GM23248 (cell line): Measurements from ENCODE around the gene OR5H2. TPM values are rescaled to one million over a fixed set of nuclear protein-coding genes. Genes with fewer than 3 reads are reported as not detected.

ENCODE experiments used
- DNase-seq: peaks from one replicate; pipeline ENCODE4 v3.0.0-alpha.2; 2015
- H2AFZ ChIP-seq: fragments of 200-600 bp; sonication (generic); 2 replicates; pipeline ENCODE4 v1.6.1; 2016; ENCODE audit warnings: antibody characterized with exemption
- H3F3A ChIP-seq: fragments of 200-600 bp; sonication (generic); 2 replicates; pipeline ENCODE4 v1.6.1; 2016; ENCODE audit warnings: mild to moderate bottlenecking, antibody characterized with exemption, mixed run types; ENCODE audit not compliant: insufficient read depth
- H3K27ac ChIP-seq: fragments of 200-600 bp; sonication (generic); 2 replicates; pipeline ENCODE4 v1.5.1; 2016; ENCODE audit warnings: mild to moderate bottlenecking
- H3K27me3 ChIP-seq: fragments of 200-600 bp; sonication (generic); replicated peaks from 2 replicates; pipeline ENCODE4 v1.6.1; 2016; ENCODE audit warnings: mild to moderate bottlenecking; ENCODE audit not compliant: insufficient read depth
- H3K36me3 ChIP-seq: fragments of 200-600 bp; sonication (generic); 2 replicates; pipeline ENCODE4 v1.6.1; 2016; ENCODE audit warnings: low read depth, mild to moderate bottlenecking
- H3K4me1 ChIP-seq: fragments of 200-600 bp; sonication (generic); 2 replicates; pipeline ENCODE4 v1.6.1; 2016; ENCODE audit warnings: mild to moderate bottlenecking; ENCODE audit not compliant: insufficient read depth
- H3K4me2 ChIP-seq: fragments of 200-600 bp; sonication (generic); one replicate; pipeline ENCODE4 v1.6.1; 2016; ENCODE audit warnings: mild to moderate bottlenecking; ENCODE audit not compliant: unreplicated experiment
- H3K4me3 ChIP-seq: fragments of 200-600 bp; sonication (generic); 2 replicates; pipeline ENCODE4 v1.5.1; 2016; ENCODE audit warnings: mild to moderate bottlenecking
- H3K79me2 ChIP-seq: fragments of 200-600 bp; sonication (generic); 2 replicates; pipeline ENCODE4 v1.6.1; 2016; ENCODE audit warnings: mild to moderate bottlenecking; ENCODE audit not compliant: insufficient read depth
- H3K9ac ChIP-seq: fragments of 200-600 bp; sonication (generic); 2 replicates; pipeline ENCODE4 v1.6.1; 2016; ENCODE audit warnings: mild to moderate bottlenecking
- H3K9me2 ChIP-seq: fragments of 200-600 bp; sonication (generic); 2 replicates; pipeline ENCODE4 v1.6.1; 2016; ENCODE audit warnings: mixed run types, mild to moderate bottlenecking, moderate library complexity; ENCODE audit not compliant: insufficient read depth
- H3K9me3 ChIP-seq: fragments of 200-600 bp; sonication (generic); one replicate; pipeline ENCODE4 v1.6.1; 2017; ENCODE audit warnings: low read depth
- H4K20me1 ChIP-seq: fragments of 200-600 bp; sonication (generic); 2 replicates; pipeline ENCODE4 v1.6.0; 2016; ENCODE audit not compliant: insufficient read depth
- EZH2 ChIP-seq: fragments of 200-600 bp; sonication (generic); IDR thresholded peaks from 2 replicates; pipeline ENCODE4 v1.6.1; 2018; ENCODE audit warnings: antibody characterized with exemption, mild to moderate bottlenecking; ENCODE audit not compliant: insufficient read depth, poor library complexity, severe bottlenecking
- EZH2phosphoT487 ChIP-seq: fragments of 200-600 bp; sonication (generic); IDR thresholded peaks from 2 replicates; pipeline ENCODE4 v1.6.1; 2018; ENCODE audit warnings: antibody characterized with exemption, moderate library complexity, mild to moderate bottlenecking, low read depth; ENCODE audit not compliant: insufficient read depth
- WGBS, 2 experiments: methylation state at CpG; one replicate each; pipeline ENCODE4 v1.1.6; 2015 to 2017; ENCODE audit warnings: low lambda C conversion rate in 2 of 2, low coverage in 1 of 2; ENCODE audit errors: missing lambda C conversion rate in 2 of 2; 5-methylcytosine and 5-hydroxymethylcytosine counted together
- in situ Hi-C: fragments of 300-500 bp; cut with MboI; formaldehyde crosslinking; loops from 2 replicates; pipeline ENCODE4 v1.15.0; 2020
- polyA plus RNA-seq: library from polyadenylated mRNA; unstranded; fragments of >200 nt; fragmentation: Nextera tagmentation; extraction: Ambion mirVana; gene quantifications from 2 replicates; pipeline ENCODE4 v1.2.1, GENCODE V29; 2016
- total RNA-seq: library from RNA; depleted of rRNA; stranded (reverse); fragments of >200 nt; shearing (Covaris generic); gene quantifications from 2 replicates; pipeline ENCODE4 v1.2.3, GENCODE V29; 2014; rRNA removed

Gene OR5H2
- total and polyA plus RNA-seq, 2 experiments from 2014 or later: not detected

DNA sequence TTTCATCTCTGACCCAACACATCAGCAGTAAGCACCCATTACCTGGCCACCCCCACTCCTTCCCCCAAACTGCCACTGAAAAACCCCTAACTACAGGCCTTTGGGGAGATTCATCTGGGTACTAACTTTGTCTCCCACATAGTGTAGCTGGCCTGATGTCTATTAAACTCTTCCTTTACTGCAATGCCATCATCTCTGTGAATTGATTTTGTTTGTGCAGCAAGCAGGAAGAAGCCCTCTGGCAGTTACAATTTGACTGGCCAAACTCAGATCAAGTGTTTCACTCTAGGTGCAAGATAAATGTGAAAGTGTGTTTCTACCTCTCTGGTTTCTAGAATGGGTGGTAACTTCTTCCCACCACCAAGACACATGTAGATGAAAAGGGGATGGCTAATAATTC, 44.6 kb downstream of the OR5H2 start:
- no peak for DNase-seq
- Histone ChIP-seq H3K79me2 (no peaks in the 10 kb centered on the region), H3F3A (no peaks in the 10 kb centered on the region), H3K36me3 (no peaks in the 10 kb centered on the region), H3K27ac (no peak overlapping the region), H2AFZ (no peak overlapping the region), H3K9me2 (no peaks in the 10 kb centered on the region), H3K27me3 (peaks cover 2% of the 10 kb centered on the region), H3K9me3 (no peaks in the 10 kb centered on the region), H4K20me1 (no peaks in the 10 kb centered on the region), H3K4me1 (no peaks in the 10 kb centered on the region), H3K4me3 (no peak overlapping the region), H3K9ac (no peak overlapping the region), H3K4me2 (no peak overlapping the region)
- TF ChIP-seq EZH2 (no peak), EZH2phosphoT487 (no peak)
- in situ Hi-C loops: loop anchor here (25.0 kb wide), 1 partner anchor 540 kb away; no protein-coding TSS in a partner anchor

GRCh38 chr3:98328933-98329332, 46.6 kb downstream of the OR5H2 start:
- Histone ChIP-seq H2AFZ (no peak overlapping the region), H4K20me1 (no peaks in the 10 kb centered on the region), H3K4me1 (no peaks in the 10 kb centered on the region), H3K9me3 (no peaks in the 10 kb centered on the region), H3K79me2 (no peaks in the 10 kb centered on the region), H3F3A (no peaks in the 10 kb centered on the region), H3K9me2 (no peaks in the 10 kb centered on the region), H3K27me3 (peaks cover 2% of the 10 kb centered on the region; the same call in 1 of the 2 replicates), H3K9ac (no peak overlapping the region), H3K4me2 (no peak overlapping the region), H3K36me3 (no peaks in the 10 kb centered on the region), H3K27ac (no peak overlapping the region), H3K4me3 (no peak overlapping the region)
- 19 to 24% methylated on average over 5 of the region's 5 CpGs for WGBS, 2 experiments
- TF ChIP-seq EZH2 (no peak), EZH2phosphoT487 (no peak)
- no peak for DNase-seq
- in situ Hi-C loops: loop anchor here (25.0 kb wide), 1 partner anchor 542 kb away; no protein-coding TSS in a partner anchor

DNA sequence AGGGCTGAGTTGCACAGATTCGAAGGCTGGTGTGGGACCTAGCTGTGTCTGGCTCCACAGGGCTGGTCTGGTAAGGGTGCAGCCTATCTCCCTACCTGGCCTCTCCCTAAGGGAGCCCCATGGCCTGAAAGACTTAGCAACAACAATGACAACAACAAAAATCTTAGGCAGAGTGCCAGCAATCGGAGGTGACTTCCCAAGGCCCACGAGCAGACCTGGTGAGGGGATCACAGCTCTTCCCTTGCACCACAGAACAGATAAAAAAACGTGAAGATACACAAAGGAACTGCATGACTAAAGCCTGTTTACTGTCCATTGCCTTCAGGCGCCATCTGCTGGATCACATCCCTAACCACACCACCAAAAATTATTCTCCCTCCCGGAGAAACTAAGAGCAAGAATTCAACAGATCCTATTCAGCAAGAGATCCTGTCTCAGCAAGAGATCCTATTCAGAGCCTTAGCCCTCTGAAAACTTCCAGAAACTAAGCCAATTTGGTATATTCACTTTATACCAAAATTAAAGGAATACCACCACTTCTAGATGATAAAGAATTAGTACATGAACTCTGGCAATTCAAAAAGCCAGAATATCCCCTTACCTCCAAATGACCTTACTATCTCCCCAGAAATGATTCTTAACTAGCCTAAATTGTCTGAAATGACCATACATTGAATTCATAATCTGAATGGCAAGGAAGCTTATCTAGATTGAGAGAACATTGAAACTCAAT, 47.3 kb downstream of the OR5H2 start:
- Histone ChIP-seq H3K9me2 (no peaks in the 10 kb centered on the region), H3K4me2 (no peak overlapping the region), H3K4me1 (no peaks in the 10 kb centered on the region), H2AFZ (no peak overlapping the region), H4K20me1 (no peaks in the 10 kb centered on the region), H3K9ac (no peak overlapping the region), H3K4me3 (no peak overlapping the region), H3K79me2 (no peaks in the 10 kb centered on the region), H3K36me3 (no peaks in the 10 kb centered on the region), H3K27ac (no peak overlapping the region), H3K9me3 (no peaks in the 10 kb centered on the region), H3F3A (no peaks in the 10 kb centered on the region), H3K27me3 (peaks cover under 1% of the 10 kb centered on the region; the same call in 1 of the 2 replicates)
- no peak for TF ChIP-seq EZH2phosphoT487
- no peak for TF ChIP-seq EZH2
- peak; percentile 73 for DNase-seq
- in situ Hi-C loops: loop anchor here (10.0 to 25.0 kb wide), 2 partner anchors 285 to 542 kb away; no protein-coding TSS in a partner anchor
- WGBS, 2 experiments: 0 to 5% methylated on average over 6 of the region's 6 CpGs

GRCh38 chr3:98331329-98331728, 49.0 kb downstream of the OR5H2 start:
- in situ Hi-C loops: loop anchor here (10.0 to 25.0 kb wide), 2 partner anchors 287 to 544 kb away; no protein-coding TSS in a partner anchor
- H3F3A ChIP-seq: no peaks in the 10 kb centered on the region

More at GRCh38 chr3:98331329-98331728, 49.0 kb downstream of the OR5H2 start:
- Histone ChIP-seq H3K27me3 (peaks cover 7% of the 10 kb centered on the region), H3K4me3 (no peak overlapping the region), H3K4me1 (no peaks in the 10 kb centered on the region), H3K79me2 (no peaks in the 10 kb centered on the region), H4K20me1 (no peaks in the 10 kb centered on the region), H3K4me2 (no peak overlapping the region), H3K9me2 (no peaks in the 10 kb centered on the region), H3K36me3 (no peaks in the 10 kb centered on the region), H3K27ac (no peak overlapping the region), H3K9ac (no peak overlapping the region), H3K9me3 (no peaks in the 10 kb centered on the region), H2AFZ (no peak overlapping the region)
- 48 to 64% methylated on average over 1 of the region's 1 CpG for WGBS, 2 experiments
- no peak for TF ChIP-seq EZH2
- no peak for TF ChIP-seq EZH2phosphoT487
- no peak for DNase-seq

Other genes starting within 250 kb of the OR5H2 start
- gene GABRR3, start 247.2 kb upstream of the OR5H2 start, total RNA-seq: not detected in 2 replicates
- not detected in 2 replicates for gene GABRR3, start 247.2 kb upstream of the OR5H2 start, polyA plus RNA-seq
- not detected in 2 replicates for gene OR5AC2, start 195.3 kb upstream of the OR5H2 start, total RNA-seq
- not detected in 2 replicates for gene OR5AC2, start 195.3 kb upstream of the OR5H2 start, polyA plus RNA-seq
- gene OR5H1, start 151.8 kb upstream of the OR5H2 start, total RNA-seq: not detected in 2 replicates
- not detected in 2 replicates for gene OR5H1, start 151.8 kb upstream of the OR5H2 start, polyA plus RNA-seq
- not detected in 2 replicates for gene OR5H14, start 135.0 kb upstream of the OR5H2 start, total RNA-seq
- gene OR5H14, start 135.0 kb upstream of the OR5H2 start, polyA plus RNA-seq: not detected in 2 replicates
- not detected in 2 replicates for gene OR5H15, start 115.8 kb upstream of the OR5H2 start, total RNA-seq
- not detected in 2 replicates for gene OR5H15, start 115.8 kb upstream of the OR5H2 start, polyA plus RNA-seq
- gene OR5H6, start 18.3 kb upstream of the OR5H2 start, total RNA-seq: not detected in 2 replicates
- gene OR5H6, start 18.3 kb upstream of the OR5H2 start, polyA plus RNA-seq: not detected in 2 replicates
- gene OR5K4, start 71.3 kb downstream of the OR5H2 start, total RNA-seq: not detected in 2 replicates
- gene OR5K4, start 71.3 kb downstream of the OR5H2 start, polyA plus RNA-seq: not detected in 2 replicates
- gene OR5K3, start 108.2 kb downstream of the OR5H2 start, total RNA-seq: not detected in 2 replicates
- gene OR5K3, start 108.2 kb downstream of the OR5H2 start, polyA plus RNA-seq: not detected in 2 replicates
- not detected in 2 replicates for gene OR5K1, start 180.7 kb downstream of the OR5H2 start, total RNA-seq
- gene OR5K1, start 180.7 kb downstream of the OR5H2 start, polyA plus RNA-seq: not detected in 2 replicates
- not detected in 2 replicates for gene OR5K2, start 215.2 kb downstream of the OR5H2 start, total RNA-seq
- not detected in 2 replicates for gene OR5K2, start 215.2 kb downstream of the OR5H2 start, polyA plus RNA-seq
- gene CLDND1, start 240.4 kb downstream of the OR5H2 start, total RNA-seq: 46.4 and 51.3 TPM in 2 replicates
- 59.2 and 60.7 TPM in 2 replicates for gene CLDND1, start 240.4 kb downstream of the OR5H2 start, polyA plus RNA-seq
- gene GPR15, start 249.5 kb downstream of the OR5H2 start, total RNA-seq: not detected in 2 replicates
- gene GPR15, start 249.5 kb downstream of the OR5H2 start, polyA plus RNA-seq: not detected in 2 replicates